Stimulated activated CD8-positive, alpha-beta memory T cell treated with anti-CD3 and anti-CD28 coated beads, Interleukin-15, amount 100 ng/mL, for 24 hours (primary cell): Measurements from ENCODE around the gene CHST15.

Experiments
- DNase-seq: peaks from one replicate; pipeline ENCODE4 v3.0.0-alpha.2; 2020; ENCODE audit warnings: low read depth

Gene CHST15

DNA sequence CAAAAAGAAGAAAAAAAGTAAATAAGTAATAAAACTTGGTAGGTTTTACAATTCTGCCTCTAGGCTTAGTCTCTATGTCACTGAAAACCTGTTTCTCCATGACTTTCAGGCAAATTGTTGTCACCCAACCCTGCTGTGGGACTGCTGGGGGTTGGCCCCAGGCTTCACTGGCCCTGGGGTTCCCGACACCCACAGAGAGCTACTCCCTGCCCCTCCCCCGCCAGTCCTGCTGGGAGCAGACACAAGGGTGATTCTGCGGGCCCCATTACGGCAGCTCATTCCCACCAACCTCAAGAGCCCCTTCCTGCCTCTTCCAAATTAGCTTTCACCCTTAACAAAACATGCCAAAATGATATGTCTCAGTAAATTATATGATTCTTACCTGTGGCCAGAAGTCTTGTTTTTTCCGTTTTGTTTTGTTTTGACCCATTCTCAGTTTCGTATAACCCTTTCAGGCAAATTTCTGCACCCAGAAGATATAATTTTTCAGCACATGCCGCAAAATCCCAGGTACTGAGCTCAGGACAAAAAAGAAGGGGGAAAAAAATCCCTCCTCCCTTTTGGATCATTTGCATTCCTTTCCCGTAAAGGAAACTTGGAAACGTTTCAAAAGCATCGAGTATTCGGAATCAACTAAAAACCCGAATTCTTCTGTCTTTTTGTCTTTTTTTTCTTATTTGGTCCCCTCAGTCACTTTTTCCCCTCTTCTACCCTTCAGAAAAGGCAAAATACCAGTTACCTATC lies 27.8 kb downstream of the CHST15 start:
- no peak for DNase-seq

- DNase-seq: no peak
These were observed 28.7 kb downstream of the CHST15 start for GRCh38 chr10:124064676-124065075.

- no peak for DNase-seq
These were observed 29.4 kb downstream of the CHST15 start for GRCh38 chr10:124063750-124064603.

DNA sequence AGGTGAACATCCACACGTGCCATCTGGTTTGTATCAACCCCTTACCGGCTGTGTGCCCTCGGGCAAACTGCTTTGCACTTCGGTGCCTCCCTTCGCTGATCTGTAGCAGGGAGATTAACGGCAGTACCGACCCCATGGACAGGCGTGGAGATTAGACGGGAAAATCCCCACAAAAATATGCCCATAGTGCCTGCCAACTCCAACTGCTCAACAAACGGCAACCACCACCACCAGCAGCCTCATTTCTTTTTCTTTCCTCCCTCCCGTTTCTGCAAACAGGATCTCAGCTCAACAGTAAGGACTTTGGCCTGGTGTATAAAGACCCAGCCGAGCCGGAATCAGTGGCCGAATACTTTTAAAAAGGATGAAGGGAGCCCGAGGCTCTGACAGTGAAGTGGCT lies 31.0 kb downstream of the CHST15 start:
- DNase-seq: no peak

DNA sequence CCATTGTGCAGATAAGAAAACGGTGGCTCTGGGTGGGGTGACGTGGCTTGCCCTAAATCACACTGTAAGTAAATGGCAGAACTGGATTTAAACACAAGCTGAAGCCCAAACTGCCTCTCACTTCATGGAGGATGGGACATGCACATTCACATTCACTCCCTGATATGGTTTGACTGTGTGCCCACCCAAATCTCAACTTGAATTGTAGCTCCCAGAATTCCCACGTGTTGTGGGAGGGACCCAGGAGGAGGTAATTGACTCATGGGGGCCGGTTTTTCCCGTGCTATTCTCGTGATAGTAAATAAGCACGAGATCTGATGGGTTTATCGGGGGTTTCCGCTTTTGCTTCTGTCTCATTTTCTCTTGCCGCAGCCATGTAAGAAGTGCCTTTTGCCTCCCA lies 32.4 kb downstream of the CHST15 start:
- DNase-seq: no peak

- DNase-seq: no peak
These were observed 33.2 kb downstream of the CHST15 start for GRCh38 chr10:124060148-124060720.

- no peak for DNase-seq
These were observed 33.8 kb downstream of the CHST15 start for GRCh38 chr10:124059551-124059950.

DNA sequence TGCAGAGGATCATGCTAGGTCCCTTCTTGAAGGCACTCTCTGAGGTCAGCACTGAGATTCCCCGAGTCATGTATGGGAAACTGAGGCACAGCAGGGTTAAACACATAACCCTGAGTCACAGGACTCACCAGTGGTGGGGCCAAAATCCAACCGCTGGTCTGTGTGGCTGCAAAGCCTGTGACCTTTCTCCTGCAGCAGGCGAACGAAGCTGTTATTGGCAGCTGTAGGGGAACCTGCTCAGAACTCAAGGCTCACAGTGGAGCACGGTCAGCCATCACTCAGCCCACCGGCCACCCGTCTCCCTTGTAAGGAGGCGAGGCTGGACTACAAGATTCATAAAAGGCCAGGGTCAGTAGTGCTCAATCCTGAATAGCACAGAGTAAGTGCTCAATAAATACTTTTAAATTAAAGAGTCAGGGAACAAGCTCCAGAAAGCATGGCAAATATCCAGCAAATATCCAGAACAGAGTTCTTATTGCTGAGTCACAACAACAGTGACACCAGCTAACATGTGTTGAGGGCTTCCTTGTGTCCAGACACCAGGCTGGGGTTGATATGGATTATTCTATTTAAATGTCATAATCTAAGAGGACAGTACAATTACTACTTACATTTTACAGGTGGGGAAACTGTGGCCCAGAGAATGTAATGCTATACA lies 34.9 kb downstream of the CHST15 start:
- no peak for DNase-seq

DNA sequence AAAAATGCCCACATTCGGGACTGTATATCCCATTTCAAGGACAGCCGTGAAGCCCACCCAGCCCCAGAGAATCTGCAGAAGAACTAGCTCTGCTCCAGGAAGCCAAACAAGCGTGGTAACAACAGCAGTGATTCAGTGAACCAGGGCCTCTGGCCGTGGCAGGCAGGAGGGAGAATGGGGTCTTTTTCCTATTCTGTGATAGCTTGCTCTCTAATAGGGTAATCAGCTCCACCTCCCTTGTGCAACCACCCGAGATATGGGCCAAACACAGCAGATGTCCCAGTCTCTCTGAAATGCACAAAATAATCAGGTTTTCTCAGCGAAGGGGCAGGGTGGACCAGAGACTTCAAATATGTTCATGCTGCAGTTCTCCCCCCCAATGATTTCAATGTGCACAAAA lies 35.8 kb downstream of the CHST15 start:
- DNase-seq: no peak

DNA sequence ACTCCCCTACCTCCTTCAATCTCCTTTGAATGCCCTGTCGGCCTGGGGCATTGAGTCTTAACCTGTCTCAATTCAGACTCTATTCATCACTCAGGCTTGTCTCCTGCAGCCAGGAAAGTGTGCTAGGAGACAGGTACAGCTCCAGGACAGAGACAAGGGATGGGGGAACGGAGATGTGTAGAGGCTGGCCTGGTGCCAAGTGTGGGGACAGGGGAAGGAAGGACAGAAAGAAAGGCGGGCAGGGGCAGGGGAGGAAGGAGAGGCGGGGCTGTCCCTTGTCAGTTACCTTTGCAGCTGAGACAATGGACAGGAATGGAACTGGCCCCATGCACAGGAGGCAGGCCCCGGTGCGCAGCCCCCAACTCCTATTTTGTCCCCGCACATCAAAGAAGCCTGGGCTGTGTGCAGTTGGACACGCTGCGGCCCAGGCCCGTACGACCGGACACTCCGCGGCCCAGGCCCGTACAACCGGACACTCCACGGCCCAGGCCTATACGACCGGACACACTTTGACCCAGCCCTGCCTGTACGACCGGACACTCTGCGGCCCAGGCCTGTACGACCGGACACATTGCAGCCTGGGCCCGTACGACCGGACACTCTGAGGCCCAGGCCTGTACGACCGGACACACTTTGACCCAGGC lies 36.9 kb downstream of the CHST15 start:
- DNase-seq: no peak

DNA sequence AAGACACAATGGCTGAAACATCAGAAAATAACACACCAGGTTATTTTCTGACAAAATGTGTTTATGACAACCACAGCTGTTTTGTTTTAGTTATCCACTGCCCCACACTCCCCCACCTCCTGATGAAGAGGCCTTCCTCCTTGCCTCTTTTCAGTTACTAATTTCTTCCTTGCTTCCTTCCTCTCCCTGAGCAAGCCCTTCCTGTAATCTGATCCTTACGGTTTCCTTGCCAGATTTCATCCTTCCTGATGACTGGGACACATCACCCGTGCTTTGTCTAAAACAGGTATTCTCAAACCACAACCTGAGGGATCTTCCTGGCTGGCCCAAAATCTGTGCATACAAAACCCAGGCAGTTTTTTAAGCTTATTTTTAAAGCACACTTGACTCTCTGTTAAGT lies 39.4 kb downstream of the CHST15 start:
- DNase-seq: no peak

- DNase-seq: no peak
These were observed 40.8 kb downstream of the CHST15 start for GRCh38 chr10:124052561-124052960.

DNA sequence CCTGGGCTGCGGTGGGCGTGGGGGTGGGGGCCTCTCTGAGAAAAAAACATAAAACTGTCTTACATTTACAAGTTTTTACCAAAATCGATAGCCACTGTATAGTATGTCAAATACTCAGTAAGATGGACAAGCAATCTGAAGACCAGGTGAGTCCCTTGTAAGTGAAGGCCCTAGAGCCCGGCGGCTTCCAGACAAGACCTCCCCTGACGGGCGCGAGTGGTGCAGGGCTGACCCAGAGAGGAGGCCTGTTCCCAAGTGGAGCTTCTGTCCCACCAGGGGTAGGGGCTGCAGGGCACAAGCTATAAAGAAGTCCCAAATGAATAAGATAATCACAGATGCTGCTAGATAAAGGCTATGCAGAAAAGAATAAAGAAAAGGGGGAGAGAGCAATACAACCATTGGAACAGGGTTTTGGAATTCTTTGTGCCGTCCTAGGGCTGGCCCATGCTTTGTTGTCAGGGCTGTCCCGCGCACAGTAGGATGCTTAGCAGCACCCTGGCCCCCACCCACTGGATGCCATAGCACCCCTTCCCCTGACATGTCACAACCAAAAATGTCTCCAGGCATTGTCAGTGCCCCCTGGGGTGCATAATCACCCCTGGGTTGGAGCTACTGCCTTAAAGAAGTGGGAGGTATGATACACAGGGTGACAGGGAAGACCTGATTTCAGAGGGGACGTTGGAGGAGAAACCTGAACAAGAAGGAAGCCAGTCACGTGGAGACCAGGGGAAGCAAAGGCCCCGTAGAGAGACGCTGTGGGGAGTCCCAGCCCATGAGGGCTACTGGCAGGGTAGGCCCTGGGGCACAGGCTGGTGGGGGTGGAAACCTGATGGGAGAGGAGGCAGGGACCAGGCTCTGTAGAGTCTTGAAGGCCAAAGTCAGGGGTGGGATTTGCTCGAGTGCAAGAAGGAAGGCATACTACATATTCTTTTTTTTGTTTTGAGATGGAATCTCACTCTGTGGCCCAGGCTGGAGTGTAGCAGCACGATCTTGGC lies 43.1 kb downstream of the CHST15 start:
- no peak for DNase-seq

DNA sequence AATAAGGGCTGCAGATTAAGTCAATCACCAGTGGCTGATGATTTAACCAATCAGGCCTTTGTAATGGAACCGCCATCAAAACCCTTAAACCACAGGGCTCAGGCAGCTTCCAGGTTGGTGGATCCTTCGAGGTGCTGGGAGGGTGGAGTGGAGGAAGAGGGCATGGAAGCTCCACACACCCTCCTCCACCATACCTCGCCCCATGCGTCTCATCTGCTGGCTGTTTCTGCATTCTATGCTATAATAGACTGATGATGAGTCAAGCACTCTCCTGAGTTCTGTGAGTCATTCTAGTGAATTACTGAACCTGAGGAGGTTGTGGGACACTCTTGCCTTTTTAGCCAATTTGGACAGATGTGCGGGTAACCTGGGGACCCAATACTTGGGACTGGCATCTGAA lies 43.9 kb downstream of the CHST15 start:
- no peak for DNase-seq

DNA sequence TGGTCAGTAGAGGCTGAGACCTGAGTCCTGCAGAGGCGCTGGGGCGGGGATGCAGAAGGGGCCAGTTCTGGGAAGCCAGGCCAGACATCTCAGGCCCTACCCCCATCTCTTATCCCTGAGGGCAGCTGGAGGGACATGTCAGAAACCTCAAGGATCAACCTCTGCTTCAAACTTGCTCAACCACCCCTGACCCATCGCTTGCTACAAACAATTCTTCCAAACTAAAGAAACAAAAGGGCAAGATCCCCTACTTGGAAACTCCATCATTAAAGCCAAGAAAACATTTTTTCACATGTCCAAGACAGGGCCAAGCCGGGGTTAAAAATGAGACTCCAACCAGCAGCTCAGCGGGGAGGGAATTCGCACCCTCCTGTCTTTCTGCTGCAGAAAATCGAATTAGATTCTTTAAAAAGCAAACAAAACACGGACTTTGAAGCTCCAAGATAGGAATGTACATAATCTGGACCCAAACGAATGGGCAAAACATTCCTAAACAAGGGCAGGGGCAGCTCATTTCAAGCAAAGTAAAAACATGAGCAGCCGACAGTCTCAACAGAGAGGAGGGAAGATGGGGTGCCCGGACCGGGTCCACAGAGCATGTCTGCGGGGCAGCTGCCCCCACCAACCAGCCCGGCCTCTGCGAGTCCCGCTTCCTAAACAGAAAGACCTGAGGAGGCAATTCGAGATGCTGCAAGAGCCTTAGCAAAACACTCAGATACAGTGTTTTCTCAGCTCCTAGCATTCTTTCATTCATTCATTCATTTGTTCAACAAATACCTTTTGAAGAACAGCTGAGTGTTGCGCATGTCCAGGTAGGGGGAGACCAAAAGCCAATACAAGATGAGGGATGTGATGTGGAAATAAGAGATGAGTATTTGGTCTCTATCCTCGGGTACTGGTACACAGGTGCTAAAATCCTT lies 44.8 kb downstream of the CHST15 start:
- DNase-seq: no peak

DNA sequence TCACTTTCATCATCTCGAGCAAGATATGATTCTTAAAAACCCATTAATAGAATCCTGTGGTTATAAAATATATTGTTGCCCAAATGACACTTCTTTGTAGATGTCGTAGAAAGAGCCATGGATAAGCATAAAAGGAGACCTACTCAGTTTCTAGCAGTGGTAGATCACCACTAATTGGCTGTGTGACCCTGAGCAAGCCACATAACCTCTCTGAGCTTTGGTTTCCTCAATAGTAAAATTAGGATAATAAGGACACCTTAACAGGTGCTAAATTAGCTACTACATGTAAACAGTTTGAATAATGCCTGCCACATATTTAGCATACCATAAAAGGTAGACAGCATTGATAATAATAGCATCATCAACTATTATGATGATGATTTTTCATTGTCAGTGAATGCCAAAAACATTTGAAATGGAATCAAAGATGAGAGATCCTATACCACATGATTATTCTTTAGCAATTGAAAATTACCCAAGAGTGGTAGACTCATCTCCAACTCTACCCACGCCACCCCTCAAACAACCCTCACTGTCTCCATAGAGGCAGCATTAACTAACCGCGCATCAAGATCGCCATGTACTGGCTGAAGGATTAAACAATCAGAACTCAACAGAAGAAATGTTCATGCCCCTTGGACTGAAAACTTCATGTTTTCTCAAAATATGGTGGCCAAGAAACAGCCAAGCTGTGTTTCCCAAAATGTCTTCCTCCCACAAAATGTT lies 45.8 kb downstream of the CHST15 start:
- no peak for DNase-seq

GRCh38 chr10:124045801-124046355 lies 47.5 kb downstream of the CHST15 start:
- no peak for DNase-seq

- no peak for DNase-seq
These were observed 48.1 kb downstream of the CHST15 start for GRCh38 chr10:124045276-124045675.
